IMR-90 (cell line): Measurements from ENCODE around the gene IL15RA.

Experiments used
- BHLHE40 ChIP-seq: fragments of 150-350 bp; IDR thresholded peaks from 2 replicates; pipeline ENCODE4 v1.6.1; 2016; ENCODE audit warnings: mild to moderate bottlenecking, low read depth, low read length
- CHD1 ChIP-seq: IDR thresholded peaks from 2 replicates; pipeline ENCODE4 v1.6.1; 2012; ENCODE audit warnings: low read depth, low read length, improper control_type of control experiment
- CTCF ChIP-seq: conservative IDR thresholded peaks from 2 replicates; pipeline ENCODE4 v1.5.1; 2012; ENCODE audit warnings: mild to moderate bottlenecking, low read depth, low read length, improper control_type of control experiment
- ELK1 ChIP-seq: fragments of 150-350 bp; IDR thresholded peaks from 2 replicates; pipeline ENCODE4 v1.6.1; 2016; ENCODE audit warnings: low read depth, mild to moderate bottlenecking, low read length, moderate library complexity, borderline replicate concordance
- FOS ChIP-seq: fragments of 150-350 bp; IDR thresholded peaks from 2 replicates; pipeline ENCODE4 v1.6.1; 2016; ENCODE audit warnings: low read depth, low read length
- MAZ ChIP-seq: IDR thresholded peaks from 2 replicates; pipeline ENCODE4 v1.6.1; 2012; ENCODE audit warnings: low read depth, mild to moderate bottlenecking, low read length, improper control_type of control experiment, moderate library complexity, borderline replicate concordance
- MXI1 ChIP-seq: IDR thresholded peaks from 2 replicates; pipeline ENCODE4 v1.6.1; 2012; ENCODE audit warnings: low read depth, mild to moderate bottlenecking, low read length, moderate library complexity, borderline replicate concordance
- NFE2L2 ChIP-seq: fragments of 150-350 bp; IDR thresholded peaks from 2 replicates; pipeline ENCODE4 v1.6.1; 2016; ENCODE audit warnings: low read depth, mild to moderate bottlenecking, low read length
- POLR2A ChIP-seq: IDR thresholded peaks from 2 replicates; pipeline ENCODE4 v1.6.1; 2012; ENCODE audit warnings: mild to moderate bottlenecking, low read depth, low read length
- RAD21 ChIP-seq: IDR thresholded peaks from 2 replicates; pipeline ENCODE4 v1.6.1; 2012; ENCODE audit warnings: low read length, improper control_type of control experiment
- RCOR1 ChIP-seq: IDR thresholded peaks from 2 replicates; pipeline ENCODE4 v1.6.1; 2012; ENCODE audit warnings: mild to moderate bottlenecking, low read length, improper control_type of control experiment; ENCODE audit not compliant: insufficient replicate concordance
- RFX5 ChIP-seq: IDR thresholded peaks from 2 replicates; pipeline ENCODE4 v1.8.0; 2012; ENCODE audit warnings: low read depth, mild to moderate bottlenecking, low read length, moderate library complexity
- SMC3 ChIP-seq: fragments of 150-350 bp; IDR thresholded peaks from 2 replicates; pipeline ENCODE4 v1.6.1; 2016; ENCODE audit warnings: low read depth, mild to moderate bottlenecking, antibody characterized with exemption, low read length, moderate library complexity
- USF2 ChIP-seq: fragments of 150-350 bp; IDR thresholded peaks from 2 replicates; pipeline ENCODE4 v1.6.1; 2017; ENCODE audit warnings: mild to moderate bottlenecking, antibody characterized with exemption, low read length, low read depth

GRCh38 chr10:5945561-5946418 is 31.6 kb downstream of the IL15RA start:
- TF ChIP-seq NFE2L2 (peak; percentile 24; the same call in 1 of the 2 replicates), CTCF (no peak), RCOR1 (no peak), RAD21 (no peak), RFX5 (no peak), ELK1 (no peak), POLR2A (peak; percentile 48; the same call in 1 of the 2 replicates), BHLHE40 (peak; percentile 62), USF2 (no peak), MAZ (no peak), FOS (no peak), MXI1 (no peak), SMC3 (no peak), CHD1 (no peak)
